OCI-LY3 (cell line): ENCODE measurements around the gene TPD52L2.

Experiments
- H2AFZ ChIP-seq: fragments of 200-600, 300-600 bp; shearing (Covaris generic); 2 replicates; pipeline ENCODE4 v1.6.0; 2014; ENCODE audit warnings: antibody characterized with exemption, low read depth, low read length
- H3K27ac ChIP-seq: fragments of 200-600, 300-600 bp; sonication (generic); 2 replicates; pipeline ENCODE4 v1.5.1; 2014; ENCODE audit warnings: mild to moderate bottlenecking, low read length, moderate library complexity, mixed read lengths
- H3K27me3 ChIP-seq: fragments of 200-600, 300-600 bp; sonication (generic); 2 replicates; pipeline ENCODE4 v1.6.1; 2014; ENCODE audit warnings: low read depth, low read length, mixed read lengths
- H3K36me3 ChIP-seq: fragments of 200-600, 300-600 bp; sonication (generic); replicated peaks from 2 replicates; pipeline ENCODE3; 2014; ENCODE audit warnings: low read depth, low read length, mixed read lengths
- H3K4me1 ChIP-seq: fragments of 300-600, 200-600 bp; sonication (generic); 2 replicates; pipeline ENCODE4 v1.6.1; 2014; ENCODE audit warnings: low read length, mixed read lengths
- H3K4me2 ChIP-seq: fragments of 200-600, 300-600 bp; sonication (generic); 2 replicates; pipeline ENCODE4 v1.6.1; 2014; ENCODE audit warnings: low read length, mixed read lengths
- H3K4me3 ChIP-seq: fragments of 300-600, 200-600 bp; sonication (generic); 2 replicates; pipeline ENCODE4 v1.5.1; 2014; ENCODE audit warnings: antibody characterized with exemption, mild to moderate bottlenecking, low read length, moderate library complexity
- H3K79me2 ChIP-seq: fragments of 300-600, 200-600 bp; shearing (Covaris generic); 2 replicates; pipeline ENCODE4 v1.6.1; 2014; ENCODE audit warnings: mild to moderate bottlenecking, low read length, mixed read lengths
- H3K9ac ChIP-seq: fragments of 300-600, 200-600 bp; shearing (Covaris generic); 2 replicates; pipeline ENCODE4 v1.6.0; 2014; ENCODE audit warnings: mild to moderate bottlenecking, low read length, moderate library complexity
- H3K9me3 ChIP-seq: fragments of 200-600, 300-600 bp; shearing (Covaris generic); 2 replicates; pipeline ENCODE4 v1.6.1; 2014; ENCODE audit warnings: low read length, mixed read lengths; ENCODE audit not compliant: insufficient read depth
- H4K20me1 ChIP-seq: fragments of 200-600, 300-600 bp; sonication (generic); 2 replicates; pipeline ENCODE4 v1.6.1; 2016; ENCODE audit warnings: low read length, mixed read lengths; ENCODE audit not compliant: insufficient read depth
- CTCF ChIP-seq: fragments of 200-600, 300-600 bp; sonication (generic); IDR thresholded peaks from 2 replicates; pipeline ENCODE4 v1.5.1; 2014; ENCODE audit warnings: antibody characterized with exemption, low read length, low read depth
- EZH2phosphoT487 ChIP-seq: fragments of 200-600 bp; shearing (Covaris generic); IDR thresholded peaks from 2 replicates; pipeline ENCODE4 v1.6.1; 2018; ENCODE audit warnings: antibody characterized with exemption, mixed run types, low read depth

Gene TPD52L2

GRCh38 chr20:63940472-63941266 lies 75.6 kb downstream of the TPD52L2 start:
- no peak overlapping the region for H3K4me3 ChIP-seq
- peaks cover 30% of the 10 kb centered on the region for H4K20me1 ChIP-seq
- TF ChIP-seq EZH2phosphoT487 (no peak), CTCF (no peak)
- H3K36me3 ChIP-seq = peaks cover 28% of the 10 kb centered on the region
- no peaks in the 10 kb centered on the region for H3K4me1 ChIP-seq
- H3K9ac ChIP-seq = no peak overlapping the region
- no peak overlapping the region for H3K4me2 ChIP-seq
- H3K79me2 ChIP-seq = no peaks in the 10 kb centered on the region; the same call in 1 of the 2 replicates
- H3K9me3 ChIP-seq = no peaks in the 10 kb centered on the region
- H2AFZ ChIP-seq = no peak overlapping the region
- no peak overlapping the region for H3K27ac ChIP-seq
- no peaks in the 10 kb centered on the region for H3K27me3 ChIP-seq
